ENCODE results near the gene ZNF785.
"Not testable (repeated sequence)": the region's sequence is repeated elsewhere in the genome, so short reads cannot be mapped to it uniquely, and the experiment has no call there.

ZNF785 gene

GRCh38 chr16:30585400-30586191 is at the start of gene ZNF785:
ZNF785 (minus strand) TSS chr16:30585697; CDS start chr16:30585611, 86 bp downstream.
- DNase-seq = peak; percentile 93

- DNase-seq = no peak
Observed at GRCh38 chr16:30633526-30633925, 48.0 kb upstream of the ZNF785 start.

DNA sequence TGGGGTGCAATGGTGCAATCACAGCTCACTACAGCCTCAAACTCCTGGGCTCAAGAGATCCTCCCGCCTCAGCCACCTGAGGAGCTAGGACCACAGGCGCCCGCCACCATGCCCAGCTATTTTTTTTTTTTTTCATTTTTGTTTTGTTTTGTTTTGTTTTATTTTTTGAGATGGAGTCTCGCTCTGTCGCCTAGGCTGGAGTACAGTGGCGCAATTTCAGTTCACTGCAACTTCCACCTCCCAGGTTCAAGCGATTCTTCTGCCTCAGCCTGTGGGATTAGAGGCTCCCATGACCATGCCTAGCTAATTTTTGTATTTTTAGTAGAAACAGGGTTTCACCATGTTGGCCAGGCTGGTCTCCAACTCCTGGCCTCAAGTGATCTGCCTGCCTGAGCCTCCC is 47.0 kb upstream of the ZNF785 start:
- not testable (repeated sequence) for DNase-seq

GRCh38 chr16:30628628-30629540 is 43.4 kb upstream of the ZNF785 start:
- peak; percentile 49 for DNase-seq

DNA sequence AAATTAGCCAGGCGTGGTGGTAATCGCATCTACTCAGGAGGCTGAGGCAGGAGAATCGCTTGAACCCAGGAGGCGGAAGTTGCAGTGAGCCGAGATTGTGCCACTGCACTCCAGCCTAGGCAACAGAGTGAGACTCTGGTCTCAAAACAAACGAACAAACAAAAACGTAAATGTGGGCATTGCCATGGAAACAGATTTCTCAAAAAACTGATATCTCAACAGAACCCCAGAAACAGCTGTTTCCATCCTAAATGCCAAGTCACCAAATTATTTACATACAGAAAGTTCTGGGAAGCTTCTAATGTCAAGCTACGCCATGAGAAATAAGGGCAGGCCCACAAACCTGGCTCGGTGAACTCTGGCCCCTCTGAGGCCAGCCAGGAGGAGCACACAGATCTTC is 40.7 kb upstream of the ZNF785 start:
- DNase-seq = no peak

- DNase-seq = no peak
Observed at GRCh38 chr16:30623536-30624283, 38.2 kb upstream of the ZNF785 start.

DNA sequence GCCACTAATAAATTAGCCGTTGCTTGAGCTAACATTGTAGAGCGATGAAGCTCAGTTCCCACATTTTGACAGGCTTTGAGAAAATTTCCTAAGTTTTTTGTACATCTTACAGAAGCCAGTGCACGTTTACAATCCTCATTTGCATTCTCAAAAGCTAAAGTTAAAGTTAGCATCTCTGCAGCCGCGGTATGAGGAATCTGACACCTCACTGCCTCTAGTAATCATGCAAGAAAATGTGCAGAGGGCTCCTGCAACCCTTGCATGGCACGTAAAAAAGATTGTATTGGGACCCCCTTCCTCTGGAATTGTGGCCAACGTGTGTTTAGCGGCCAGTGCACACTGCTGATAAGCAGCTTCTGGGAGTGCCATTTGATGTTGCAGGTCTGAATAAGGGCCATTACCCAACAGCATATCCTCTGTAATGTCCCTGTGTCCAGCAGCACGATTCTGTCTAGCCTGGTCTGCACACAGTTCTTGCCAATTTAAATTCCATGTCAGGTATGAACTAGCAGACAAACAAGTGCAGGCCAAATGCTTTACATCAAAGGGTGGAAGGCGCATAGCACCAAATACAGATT is 37.0 kb upstream of the ZNF785 start:
- no peak for DNase-seq

DNA sequence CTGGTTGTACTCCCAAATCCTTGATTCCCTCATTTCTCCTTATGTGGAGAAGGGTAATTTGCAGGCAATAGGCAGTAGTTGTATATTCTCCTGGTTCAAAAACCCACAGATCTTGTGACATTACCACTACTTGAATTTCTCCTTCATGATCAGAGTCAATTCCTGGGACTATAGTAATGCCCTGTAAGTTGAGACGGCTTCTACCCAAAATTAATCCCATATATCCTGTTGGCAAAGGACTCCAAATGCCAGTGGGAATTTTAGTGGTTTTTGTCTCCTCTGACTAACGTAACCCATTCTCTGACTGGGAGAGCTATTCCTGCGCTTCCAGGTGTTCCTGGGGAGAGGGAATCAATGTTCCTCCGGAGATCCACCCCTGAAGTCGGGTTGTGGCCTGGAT is 36.3 kb upstream of the ZNF785 start:
- DNase-seq = peak; percentile 53

DNA sequence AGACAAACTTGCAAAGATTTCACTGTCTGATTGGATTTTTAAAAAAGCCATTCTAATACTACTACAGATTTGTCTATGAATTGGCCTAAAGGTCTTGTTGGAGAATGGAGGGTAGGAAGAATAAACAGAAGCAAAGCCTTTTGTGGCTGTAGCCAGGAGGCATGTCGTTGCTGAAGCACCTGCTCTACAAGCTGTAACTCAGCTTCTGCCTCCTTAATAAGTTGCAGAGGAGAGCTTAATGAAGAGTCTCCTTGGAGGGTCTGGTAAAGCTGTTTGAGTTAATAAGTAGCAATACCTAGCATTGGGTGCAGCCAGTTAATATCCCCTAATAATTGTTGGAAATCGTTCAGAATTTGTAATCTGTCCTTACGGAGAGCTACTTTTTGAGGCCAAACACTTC is 34.7 kb upstream of the ZNF785 start:
- no peak for DNase-seq

DNA sequence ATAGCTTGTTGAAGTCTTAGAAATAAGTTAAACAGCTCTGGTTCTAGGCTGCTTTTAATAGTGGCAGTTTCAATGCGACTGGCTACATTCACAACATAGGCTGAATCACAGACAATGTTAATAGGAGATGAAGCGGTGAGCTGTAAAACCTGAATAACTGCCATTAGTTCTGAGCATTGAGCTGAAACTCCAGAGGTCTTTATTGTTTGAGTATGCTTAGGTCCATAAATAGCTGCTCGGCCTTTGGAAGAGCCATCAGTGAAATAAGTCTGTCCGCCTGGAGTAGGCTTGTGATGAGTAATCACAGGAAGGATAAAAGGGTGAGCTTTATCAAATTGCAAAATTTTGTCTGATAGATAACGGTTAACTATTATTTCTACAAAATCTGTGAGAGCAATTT is 34.1 kb upstream of the ZNF785 start:
- DNase-seq = no peak

DNA sequence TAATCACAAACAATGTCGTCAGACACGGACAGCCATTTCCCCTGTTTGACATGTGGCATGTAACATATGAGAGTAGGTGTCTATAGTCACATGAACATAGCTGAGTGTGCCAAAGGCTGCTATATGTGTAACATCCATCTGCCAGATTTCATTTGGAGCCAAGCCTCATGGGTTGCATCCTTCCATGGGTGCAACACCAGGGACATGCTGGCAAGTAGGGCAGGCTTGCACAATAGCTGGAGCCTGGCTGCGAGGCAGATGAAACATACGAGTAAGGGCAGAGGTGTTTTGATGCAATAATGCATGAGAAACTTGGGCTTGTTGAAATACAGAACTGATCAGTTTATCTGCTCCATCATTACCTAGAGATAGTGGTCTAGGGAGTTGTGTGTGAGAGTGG is 33.7 kb upstream of the ZNF785 start:
- DNase-seq = no peak

GRCh38 chr16:30615358-30616091 is 30.0 kb upstream of the ZNF785 start:
- DNase-seq = no peak

- DNase-seq = peak; percentile 90
Observed at GRCh38 chr16:30609926-30610839, 24.7 kb upstream of the ZNF785 start, which contains the start of gene ZNF689. ZNF689 (minus strand) TSS chr16:30610389; CDS start chr16:30610041, 348 bp downstream.

DNA sequence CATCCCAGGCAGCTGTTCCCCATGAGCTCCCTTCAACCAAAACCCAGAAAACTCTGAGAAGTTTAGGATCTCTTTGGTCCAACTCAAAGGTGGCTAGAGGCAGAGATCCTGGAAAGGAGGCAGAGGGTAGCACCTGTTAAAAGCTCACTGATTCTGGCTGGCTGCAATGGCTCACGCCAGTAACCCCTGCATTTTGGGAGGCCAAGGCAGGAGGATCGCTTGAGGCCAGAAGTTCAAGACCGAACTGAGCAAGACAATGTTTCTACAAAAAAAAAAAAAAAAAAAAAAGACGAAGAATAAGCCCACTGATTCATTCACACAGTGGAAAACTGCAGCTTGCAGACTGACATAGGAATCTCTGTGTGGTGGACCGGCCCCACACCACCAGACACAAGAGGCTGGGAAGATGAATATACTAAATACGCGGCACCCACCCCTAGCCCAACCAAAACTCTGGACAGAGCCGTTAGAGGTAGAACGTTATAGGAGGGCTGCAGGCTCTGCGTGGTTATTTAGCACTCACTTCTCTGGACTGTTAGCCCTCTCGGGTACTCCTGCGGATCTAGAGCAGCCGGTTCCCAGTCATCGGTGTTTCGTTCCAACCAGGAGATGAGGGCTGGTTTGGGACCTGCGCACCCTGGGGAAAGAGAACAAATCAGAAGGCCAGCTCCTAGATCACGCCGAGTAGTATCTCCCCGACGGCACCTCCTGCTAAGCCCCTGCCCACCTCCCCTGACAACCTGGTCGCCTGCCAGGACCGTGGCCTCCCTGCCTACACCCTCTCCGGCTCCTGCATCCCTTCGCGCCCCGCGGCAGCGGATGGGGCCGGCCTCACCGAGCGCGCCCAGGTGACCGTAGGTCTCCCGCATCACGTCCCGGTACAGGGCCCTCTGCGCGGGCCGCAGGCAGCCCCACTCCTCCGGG is 23.8 kb upstream of the ZNF785 start:
- DNase-seq = no peak

DNA sequence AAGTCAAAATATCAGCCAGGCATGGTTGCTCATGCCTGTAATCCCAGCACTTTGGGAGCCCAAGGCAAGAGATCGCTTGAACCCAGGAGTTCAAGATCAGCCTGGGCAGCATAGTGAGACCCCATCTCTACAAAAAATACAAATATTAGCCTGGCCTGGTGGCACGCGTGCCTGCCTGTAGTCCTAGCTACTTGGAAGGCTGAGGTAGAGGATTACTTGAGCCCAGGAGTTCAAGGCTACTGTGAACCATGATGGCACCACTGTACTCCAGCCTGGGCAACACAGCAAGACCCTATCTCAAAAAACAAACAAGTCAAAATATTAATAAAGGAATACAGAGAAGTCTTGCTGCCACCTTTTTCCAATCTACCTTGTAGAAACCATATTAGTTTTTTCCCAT is 20.5 kb upstream of the ZNF785 start:
- no peak for DNase-seq

GRCh38 chr16:30605158-30605557 is 19.7 kb upstream of the ZNF785 start:
- DNase-seq = no peak

- DNase-seq = no peak
Observed at GRCh38 chr16:30604316-30604947, 18.9 kb upstream of the ZNF785 start.

DNA sequence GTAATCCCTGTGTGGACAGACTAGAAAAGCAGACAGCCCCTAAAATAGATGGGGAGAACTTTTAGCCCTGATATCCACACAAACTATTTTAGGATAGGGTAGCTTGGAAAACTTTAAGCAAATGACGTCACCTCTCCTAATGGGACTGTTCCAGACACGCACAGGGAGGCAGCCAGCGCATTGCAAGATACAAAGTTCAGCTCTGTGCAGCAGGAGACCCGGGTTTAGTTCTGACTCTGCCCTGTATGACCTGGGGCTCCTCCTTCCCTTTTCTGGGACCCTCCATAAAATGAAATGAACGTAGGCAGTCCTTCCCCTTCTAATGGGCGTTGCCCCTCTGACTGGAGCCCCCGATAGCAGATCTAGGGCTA is 18.4 kb upstream of the ZNF785 start:
- no peak for DNase-seq

GRCh38 chr16:30602616-30603277 is 17.2 kb upstream of the ZNF785 start:
- DNase-seq = no peak

Measured in amniotic stem cell (primary cell).